ENCODE results near the gene HEXD.
"Not testable (repeated sequence)": the region's sequence is repeated elsewhere in the genome, so short reads cannot be mapped to it uniquely, and the experiment has no call there.

The HEXD gene

GRCh38 chr17:82382220-82382932 lies 35.8 kb upstream of the HEXD start:
- not testable (repeated sequence) for DNase-seq (ENCODE audit: low spot score)

DNA sequence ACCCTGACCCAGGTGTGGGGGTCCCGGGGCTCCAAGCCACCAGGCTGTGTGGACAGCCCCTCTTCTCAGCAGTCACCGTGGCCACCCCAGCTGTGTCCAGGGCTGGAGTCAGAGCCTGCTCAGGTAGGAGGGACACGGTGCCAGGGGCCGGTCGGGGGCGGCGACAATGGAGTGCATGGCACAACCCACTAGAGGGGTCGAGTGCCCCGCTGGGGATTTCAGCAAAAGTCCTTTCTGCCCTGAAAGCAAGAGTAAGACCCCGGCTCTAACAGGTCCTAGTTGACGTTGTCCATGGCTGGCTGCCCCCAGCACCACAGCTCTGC lies 35.3 kb upstream of the HEXD start:
- no peak for DNase-seq (ENCODE audit: low spot score)

GRCh38 chr17:82383411-82383810 lies 34.7 kb upstream of the HEXD start:
- no peak for DNase-seq (ENCODE audit: low spot score)

- DNase-seq (ENCODE audit: low spot score): no peak
These were observed 34.0 kb upstream of the HEXD start for GRCh38 chr17:82384051-82384729.

- no peak for DNase-seq (ENCODE audit: low spot score)
These were observed 33.2 kb upstream of the HEXD start for GRCh38 chr17:82384730-82385481.

DNA sequence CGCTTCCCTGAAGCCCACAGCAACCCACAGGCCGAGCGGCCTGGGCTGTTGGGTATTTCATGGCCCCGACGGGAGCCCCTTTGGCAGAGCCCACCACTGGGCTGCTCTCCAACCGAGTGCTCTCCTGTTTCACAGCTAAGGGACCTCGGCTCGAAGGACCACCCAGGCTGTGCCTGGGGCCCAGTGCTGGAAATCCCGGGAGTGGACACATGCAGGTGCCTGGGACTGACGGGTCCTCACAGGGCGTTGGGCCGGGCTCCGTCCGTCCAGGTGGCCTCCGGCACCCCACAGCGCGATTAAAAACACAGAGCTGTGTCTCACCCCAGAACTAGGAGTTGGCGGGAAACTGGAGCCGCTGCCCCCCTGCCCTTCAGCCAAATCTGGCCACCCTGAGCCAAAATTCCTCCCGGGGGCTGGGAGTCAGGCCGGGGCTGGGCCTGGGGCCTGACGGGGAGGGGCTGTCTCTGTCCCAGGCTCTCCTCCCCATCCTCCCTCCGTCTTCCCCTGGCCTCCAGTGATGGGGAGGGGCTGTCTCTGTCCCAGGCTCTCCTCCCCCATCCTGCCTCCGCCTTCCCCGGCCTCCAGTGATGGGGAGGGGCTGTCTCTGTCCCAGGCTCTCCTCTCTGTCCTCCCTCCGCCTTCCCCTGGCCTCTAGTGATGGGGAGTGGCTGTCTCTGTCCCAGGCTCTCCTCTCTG lies 32.4 kb upstream of the HEXD start:
- no peak for DNase-seq (ENCODE audit: low spot score)

DNA sequence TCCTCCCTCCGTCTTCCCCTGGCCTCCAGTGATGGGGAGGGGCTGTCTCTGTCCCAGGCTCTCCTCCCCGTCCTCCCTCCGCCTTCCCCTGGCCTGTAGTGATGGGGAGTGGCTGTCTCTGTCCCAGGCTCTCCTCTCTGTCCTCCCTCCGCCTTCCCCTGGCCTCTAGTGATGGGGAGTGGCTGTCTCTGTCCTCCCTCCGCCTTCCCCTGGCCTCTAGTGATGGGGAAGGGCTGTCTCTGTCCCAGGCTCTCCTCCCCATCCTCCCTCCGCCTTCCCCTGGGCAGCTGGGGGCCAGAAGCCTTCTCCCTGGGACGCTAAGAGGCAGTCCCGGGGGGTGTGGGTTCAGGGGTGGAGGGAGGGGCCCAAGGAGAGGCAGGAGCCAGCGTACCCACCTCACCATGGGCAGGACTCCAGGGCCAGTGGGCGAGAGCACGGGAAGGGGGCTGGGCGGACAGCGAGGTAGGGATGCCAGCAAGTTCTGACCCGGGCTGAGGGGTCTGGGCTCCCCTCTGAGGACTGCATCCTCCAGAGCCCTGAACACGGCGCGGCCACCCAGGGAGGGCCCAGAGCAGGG lies 31.8 kb upstream of the HEXD start:
- DNase-seq (ENCODE audit: low spot score): no peak

DNA sequence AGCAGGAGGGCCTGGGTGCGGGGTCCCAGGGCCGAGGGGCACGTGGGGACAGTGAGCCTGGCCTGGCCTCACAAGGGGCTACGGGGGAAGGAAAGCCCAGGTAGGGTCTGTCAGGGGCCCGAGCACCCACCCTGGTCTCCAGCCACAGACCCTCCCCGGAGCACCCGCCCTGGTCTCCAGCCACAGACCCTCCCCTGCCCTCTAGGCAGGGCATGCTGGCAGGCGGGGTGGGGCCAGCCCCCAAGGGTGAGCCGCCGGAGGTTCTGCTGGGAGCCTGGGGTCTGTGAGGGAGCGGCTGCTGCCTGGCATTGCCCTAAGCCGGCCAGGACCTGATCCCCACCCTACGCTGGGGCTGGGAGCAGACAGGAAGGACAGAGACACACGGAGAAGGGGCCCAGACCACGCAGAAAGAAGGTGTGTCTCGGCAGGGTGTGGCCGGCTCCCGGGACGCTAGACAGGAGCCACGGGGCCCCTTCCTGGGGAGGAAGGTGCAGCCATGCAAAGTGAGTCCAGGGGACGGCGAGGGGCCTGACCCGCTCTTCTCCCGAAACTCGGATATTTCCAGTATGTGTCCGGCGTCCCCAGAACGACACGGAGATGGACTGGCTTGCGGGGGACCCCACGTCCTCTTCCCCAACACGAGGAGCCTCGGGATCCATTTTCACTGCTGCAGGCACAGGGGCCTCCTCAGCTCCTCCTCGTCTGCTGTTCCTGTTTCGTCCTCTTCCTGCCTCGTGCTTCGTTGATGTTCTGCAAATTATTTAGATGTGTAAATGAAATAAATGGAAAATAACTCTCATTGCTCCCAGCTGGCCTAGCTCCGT lies 31.1 kb upstream of the HEXD start:
- DNase-seq (ENCODE audit: low spot score): no peak

DNA sequence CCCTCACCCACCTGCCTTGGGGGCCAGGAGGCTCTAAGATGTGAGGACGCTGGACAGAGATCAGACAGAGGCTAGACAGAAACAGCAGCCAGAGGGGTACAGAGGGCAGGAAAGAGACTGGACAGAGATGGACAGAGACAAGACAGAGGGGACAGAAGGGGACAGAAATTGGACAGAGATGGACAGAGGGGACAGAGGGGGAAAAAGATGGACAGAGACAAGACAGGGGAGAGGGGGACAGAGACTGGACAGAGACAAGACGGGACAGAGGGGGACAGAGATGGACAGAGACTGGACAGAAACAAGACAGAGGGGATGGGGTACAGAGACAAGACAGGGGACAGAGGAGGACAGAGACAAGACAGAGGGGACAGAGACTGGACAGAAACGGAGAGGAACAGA lies 30.4 kb upstream of the HEXD start:
- DNase-seq (ENCODE audit: low spot score): no peak

GRCh38 chr17:82388223-82388921 lies 29.8 kb upstream of the HEXD start:
- no peak for DNase-seq (ENCODE audit: low spot score)

DNA sequence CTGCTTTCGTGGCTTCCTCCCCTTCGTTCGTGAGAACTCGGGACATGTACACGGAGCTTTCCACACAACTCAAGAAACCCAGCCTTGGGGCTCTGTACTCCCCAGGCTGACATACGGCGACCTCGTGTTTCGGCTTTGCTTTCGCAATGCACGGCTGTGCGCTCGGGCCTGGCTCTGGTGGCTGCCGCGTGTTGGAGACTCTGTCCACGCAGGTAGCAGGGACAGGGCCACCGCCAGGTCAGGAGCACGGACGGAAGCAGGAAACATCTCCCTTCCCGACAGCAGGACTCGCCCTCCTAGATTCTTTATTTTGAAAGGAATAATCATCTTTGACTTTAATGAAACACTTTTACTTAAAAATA lies 29.2 kb upstream of the HEXD start:
- no peak for DNase-seq (ENCODE audit: low spot score)

GRCh38 chr17:82389379-82389778 lies 28.8 kb upstream of the HEXD start:
- no peak for DNase-seq (ENCODE audit: low spot score)

- DNase-seq (ENCODE audit: low spot score): no peak
These were observed 27.9 kb upstream of the HEXD start for GRCh38 chr17:82390015-82390859.

GRCh38 chr17:82390860-82391435 lies 27.2 kb upstream of the HEXD start:
- DNase-seq (ENCODE audit: low spot score): no peak

- no peak for DNase-seq (ENCODE audit: low spot score)
These were observed 26.6 kb upstream of the HEXD start for GRCh38 chr17:82391496-82392066.

DNA sequence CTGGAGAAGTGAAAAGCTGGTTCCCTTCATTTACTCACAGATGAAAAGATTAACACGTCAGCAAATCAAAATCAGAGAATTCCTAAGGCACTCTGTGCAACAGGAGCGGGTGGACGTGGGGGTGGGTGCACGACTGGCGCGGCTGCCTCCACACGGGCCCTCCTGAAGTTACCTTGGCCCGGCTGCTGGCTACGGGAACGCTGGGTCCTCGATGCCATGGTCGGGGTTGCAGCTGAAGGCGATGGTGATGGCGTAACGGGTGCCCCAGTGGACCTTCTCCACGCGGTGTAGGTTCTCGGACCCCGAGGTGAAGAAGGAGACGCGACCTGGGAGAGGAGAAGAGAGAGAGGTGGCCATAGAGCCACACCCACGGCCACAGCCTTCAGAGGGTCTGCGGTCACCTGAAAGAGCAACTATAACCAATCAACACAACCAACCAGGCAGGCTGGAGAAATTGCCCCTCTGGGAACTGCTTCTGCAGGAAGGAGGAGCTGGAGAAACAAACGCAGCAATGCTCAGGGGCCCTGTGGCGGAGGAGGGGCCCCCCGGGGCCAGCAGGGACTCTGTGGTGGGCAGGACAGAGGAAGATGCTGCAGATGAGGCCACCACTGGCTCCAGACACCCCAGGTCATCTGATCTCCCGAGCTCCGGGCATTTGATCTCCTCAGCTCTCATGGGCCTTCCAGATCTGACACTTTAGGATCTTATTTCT lies 25.8 kb upstream of the HEXD start:
- DNase-seq (ENCODE audit: low spot score): no peak

- no peak for DNase-seq (ENCODE audit: low spot score)
These were observed 25.2 kb upstream of the HEXD start for GRCh38 chr17:82392941-82393340.

- DNase-seq (ENCODE audit: low spot score): no peak
These were observed 23.9 kb upstream of the HEXD start for GRCh38 chr17:82394278-82394677.

Measured in Ammon's horn (tissue), 1 donor.